Activated T-cell treated with anti-CD3 and anti-CD28 coated beads for 1 hour (primary cell): Measurements from ENCODE around the gene ZNF784.

ENCODE experiments used
- DNase-seq: peaks from one replicate; pipeline ENCODE4 v3.0.0-alpha.2; 2020; ENCODE audit warnings: low read depth

ZNF784 gene

DNA sequence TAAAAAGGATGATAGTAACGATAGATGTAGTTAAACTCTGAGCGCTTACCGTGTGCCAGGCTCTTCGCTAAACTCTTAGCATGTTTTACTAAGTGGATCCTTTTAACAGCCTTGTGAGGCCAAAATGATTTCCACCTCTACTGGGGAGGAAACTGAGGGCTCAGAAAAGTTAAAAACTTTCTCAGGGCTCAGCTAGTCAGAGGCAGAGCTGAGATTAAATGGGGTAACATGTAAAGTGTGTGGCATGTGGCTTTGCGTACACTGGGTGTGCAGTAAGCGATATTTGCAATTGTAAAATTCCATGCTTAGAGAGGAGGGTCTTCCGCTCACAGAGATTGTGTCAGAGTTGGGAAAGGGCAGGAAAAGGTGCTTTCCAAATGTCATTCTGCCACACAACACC lies 32.2 kb upstream of the ZNF784 start:
- no peak for DNase-seq

- no peak for DNase-seq
Observed at GRCh38 chr19:55655648-55656040, 31.3 kb upstream of the ZNF784 start.

GRCh38 chr19:55654868-55655647 lies 30.7 kb upstream of the ZNF784 start, which contains the start of gene U2AF2:
TSS of gene U2AF2 (plus strand) at chr19:55655035. CDS start at chr19:55655105, 70 bp downstream.
- DNase-seq: peak; percentile 97

DNA sequence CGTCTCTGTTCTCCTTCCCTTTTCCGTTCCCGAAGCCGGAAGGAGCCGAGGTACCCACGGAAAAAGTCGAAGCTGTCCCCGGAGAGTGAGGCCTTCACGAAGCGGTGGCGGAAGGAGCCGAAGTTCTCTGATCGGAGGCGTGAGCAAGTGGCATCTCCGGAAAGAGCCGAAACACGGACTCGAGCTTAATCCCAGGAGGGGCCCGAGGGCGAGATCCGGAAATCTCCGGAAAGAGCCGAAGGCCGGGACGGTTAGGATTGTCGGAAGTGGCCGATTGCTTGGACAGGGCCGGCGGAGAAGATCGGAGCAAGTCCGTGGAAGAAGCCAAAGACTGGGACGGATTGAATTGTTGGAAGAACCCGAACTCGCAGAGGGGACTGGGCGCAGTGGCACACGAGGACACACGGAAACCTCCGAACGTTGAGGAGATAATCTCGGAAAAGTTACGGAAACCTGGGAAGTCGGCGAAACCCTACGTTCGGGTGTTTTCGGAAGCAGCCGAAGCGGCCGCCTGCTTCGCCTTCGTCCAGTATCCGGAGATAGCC lies 30.0 kb upstream of the ZNF784 start:
- peak; percentile 96 for DNase-seq

GRCh38 chr19:55653651-55654322 lies 29.4 kb upstream of the ZNF784 start:
- DNase-seq: peak; percentile 100

GRCh38 chr19:55652311-55653128 lies 28.2 kb upstream of the ZNF784 start:
- DNase-seq: no peak

DNA sequence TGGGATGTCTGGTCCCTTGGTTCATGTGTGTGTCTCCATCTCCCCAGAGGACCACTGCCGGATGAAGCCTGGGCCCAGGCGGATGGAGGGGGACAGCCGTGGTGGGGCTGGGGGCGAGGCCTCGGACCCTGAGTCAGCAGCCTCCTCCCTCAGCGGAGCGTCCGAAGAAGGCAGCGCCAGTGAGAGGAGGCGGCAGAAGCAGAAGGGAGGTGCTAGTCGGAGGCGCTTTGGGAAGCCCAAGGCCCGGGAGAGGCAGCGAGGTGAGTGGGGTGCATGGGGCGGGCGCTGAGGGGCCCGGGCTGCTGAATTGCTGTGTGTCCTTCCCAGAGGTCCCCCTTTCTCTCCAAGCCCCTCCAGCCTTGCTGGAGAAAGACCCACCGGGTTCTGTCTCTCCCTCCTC lies 26.9 kb upstream of the ZNF784 start:
- no peak for DNase-seq

- no peak for DNase-seq
Observed at GRCh38 chr19:55650602-55651230, 26.4 kb upstream of the ZNF784 start.

- DNase-seq: no peak
Observed at GRCh38 chr19:55650126-55650557, 25.8 kb upstream of the ZNF784 start.

DNA sequence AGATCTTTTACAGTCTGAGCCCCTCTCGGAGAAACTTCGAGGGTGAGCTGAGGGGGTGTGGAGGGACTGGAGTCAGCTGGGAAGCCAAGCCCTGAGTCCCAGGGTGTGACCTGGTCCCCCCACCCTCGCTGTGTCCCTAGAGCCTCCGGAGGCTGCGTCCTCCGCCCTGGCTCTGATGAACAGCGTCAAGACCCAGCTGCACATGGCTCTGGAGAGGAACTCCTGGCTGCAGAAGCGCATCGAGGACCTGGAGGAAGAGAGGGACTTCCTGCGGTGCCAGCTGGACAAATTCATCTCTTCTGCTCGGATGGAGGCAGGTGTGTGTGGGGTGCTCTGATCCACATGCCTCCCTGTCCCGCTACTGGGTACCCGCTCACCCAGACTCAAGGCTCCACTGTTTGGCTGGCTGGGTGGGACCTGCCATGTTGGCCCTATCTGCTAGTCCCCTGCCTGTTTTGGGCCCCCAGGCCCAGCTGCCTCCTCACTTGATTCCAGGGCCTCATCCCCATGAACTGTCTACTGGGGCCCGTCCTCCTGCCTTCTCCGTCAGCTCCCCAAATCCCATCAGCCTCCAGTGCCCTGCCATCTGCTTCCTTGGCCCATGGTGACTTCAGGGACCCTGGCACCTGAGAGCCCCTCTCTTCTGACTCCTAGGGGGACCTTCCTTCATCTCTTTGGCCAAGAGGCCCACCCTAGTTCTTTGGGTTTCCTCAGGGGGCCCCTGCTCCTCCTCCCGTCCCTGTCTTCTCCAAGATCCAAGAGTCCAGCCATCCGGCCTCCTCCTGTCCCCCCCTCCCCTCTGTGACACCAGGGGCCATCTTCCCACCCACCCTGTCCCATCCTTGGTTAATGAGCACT lies 25.1 kb upstream of the ZNF784 start:
- no peak for DNase-seq

DNA sequence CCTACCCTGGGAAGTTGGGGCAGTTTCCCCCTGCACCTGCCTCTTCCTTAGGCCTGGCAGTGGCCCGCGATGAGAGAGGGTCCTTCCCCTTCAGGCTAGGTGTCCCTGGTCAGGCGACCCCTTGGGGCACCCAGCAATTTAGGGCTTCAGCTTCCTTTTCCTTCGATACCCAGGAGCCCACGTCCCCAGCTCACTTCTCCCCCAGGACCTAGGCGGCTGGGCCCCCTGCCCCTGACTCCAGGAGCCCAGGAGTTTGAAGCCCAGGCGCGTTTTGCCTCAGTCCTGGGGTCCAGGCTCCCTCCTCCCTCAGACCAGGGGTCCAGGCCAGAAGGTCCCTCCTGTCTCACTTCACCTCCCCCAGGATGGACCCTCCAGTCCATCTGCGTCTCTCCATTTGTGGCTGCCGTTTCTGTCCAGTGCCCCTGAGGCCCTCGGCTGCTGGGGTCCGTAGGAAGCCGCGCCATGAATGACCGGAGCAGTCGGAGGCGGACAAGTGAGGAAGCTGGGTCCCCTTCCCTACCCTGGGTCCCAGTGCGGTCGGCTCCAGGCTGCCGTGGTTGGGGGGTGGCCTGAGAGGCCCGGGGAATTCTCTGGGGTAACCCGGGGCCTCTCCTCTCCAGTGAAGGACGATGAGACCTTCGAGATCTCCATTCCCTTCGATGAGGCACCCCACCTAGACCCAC lies 24.4 kb upstream of the ZNF784 start:
- DNase-seq: no peak

DNA sequence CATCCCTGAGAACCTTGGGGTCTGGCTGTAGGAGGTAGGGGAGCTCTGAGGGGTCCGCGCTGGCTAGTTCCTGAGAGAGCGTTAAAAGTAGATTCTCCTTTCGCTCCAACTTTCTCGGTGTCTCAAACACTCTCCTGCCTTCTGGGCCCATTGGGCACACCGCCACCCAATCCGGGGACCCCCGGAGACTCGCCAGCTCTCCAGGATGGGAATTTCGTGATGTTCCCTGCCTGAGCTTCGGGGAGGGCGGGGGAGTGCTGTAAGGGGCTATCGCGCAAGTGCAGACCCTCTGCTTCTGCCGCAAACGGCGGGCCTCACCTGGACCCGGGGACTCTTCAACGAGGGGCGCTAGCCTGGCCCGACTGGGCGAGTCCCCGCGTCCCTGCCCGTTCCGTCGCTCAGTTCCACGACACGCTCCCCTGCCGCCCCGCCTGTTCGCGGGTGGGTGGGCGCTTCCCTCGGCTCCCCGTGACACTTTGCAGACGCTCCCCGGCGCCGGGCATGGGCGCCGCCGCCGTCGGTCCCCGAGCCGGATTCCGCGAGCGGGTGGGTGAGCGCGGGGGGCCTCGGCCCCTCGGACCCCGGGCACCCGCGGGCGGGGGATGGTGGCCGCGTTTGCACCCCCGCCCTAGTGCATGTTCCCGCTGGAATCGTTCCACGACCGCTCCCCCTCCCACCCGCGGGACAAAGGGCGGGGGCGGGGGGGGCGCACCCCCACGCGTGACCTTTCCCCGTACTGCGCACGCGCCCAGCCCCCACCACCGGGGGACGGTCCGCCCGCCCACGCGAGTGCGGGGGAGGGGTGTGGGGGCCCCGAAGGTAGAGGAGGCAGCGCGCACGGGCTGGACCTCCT lies 23.6 kb upstream of the ZNF784 start, which contains the start of gene CCDC106:
Gene CCDC106, plus strand, starts transcription at position 481 of the 853 bp plus-strand sequence. CDS start 835 bp downstream, outside the sequence.
- DNase-seq: no peak

DNA sequence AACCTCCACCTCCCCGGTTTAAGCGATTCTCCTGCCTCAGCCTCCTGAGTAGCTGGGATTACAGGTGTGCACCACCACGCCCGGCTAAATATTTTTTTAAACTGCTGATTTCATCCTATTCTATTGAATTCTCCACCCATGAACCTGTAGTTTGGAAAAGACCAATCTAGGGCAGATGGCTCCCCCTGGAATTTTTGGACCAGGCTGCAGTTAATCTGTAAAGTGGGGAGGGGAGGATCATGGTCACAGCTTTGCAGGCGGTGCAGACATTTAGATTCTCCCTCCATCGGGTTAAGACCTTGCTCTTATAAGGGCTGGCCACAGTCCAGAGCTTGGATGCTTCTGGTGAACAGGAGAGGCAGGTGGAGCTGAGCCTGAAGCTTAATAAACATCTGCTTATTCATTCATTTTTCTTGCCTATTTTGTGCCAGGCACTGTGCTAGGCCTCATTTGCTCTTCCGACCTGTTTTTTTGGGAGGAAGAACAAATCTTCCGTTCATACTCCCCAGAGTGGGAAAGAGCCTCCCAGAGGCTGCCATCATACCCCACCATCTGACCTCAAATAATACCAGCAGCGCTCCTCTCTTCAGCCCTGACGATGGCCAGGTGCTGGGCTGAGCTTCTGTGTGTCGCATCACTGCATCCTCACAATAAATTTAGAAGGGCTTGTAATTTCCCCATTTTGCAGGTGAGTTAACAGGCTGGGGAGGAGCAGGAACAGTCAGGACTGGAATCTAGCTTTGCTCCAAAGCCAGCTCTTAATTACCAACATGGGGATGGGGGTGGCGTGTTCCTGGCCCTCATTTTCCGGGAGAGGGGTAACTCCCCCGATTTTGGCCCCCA lies 22.7 kb upstream of the ZNF784 start:
- no peak for DNase-seq

GRCh38 chr19:55645512-55645881 lies 21.1 kb upstream of the ZNF784 start:
- DNase-seq: no peak

GRCh38 chr19:55644842-55645511 lies 20.6 kb upstream of the ZNF784 start:
- DNase-seq: no peak

DNA sequence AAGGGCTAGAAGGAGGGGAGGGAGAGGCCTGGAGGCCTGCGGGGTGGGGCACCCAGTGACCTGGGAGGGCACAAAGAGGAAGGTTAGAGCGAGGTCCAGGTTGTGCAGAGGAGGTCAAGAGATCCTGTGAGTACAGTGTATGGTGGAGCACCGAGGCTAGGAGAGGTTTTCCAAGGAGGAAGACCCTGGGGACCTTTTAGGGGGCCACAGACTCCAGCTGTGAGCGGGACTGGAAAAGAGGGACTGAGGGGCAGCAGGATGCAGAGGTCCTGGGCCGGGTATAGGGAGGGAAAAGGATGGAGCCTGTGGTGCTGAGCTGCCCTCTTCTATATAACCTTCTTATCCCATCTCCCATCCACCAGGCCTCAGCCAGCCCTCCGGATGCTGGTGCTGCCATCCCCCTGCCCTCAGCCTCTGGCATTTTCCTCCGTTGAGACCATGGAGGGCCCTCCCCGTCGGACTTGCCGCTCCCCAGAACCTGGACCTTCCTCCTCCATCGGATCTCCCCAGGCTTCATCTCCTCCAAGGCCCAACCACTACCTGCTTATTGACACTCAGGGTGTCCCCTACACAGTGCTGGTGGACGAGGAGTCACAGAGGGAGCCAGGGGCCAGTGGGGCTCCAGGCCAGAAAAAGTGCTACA lies 19.9 kb upstream of the ZNF784 start:
- DNase-seq: no peak

DNA sequence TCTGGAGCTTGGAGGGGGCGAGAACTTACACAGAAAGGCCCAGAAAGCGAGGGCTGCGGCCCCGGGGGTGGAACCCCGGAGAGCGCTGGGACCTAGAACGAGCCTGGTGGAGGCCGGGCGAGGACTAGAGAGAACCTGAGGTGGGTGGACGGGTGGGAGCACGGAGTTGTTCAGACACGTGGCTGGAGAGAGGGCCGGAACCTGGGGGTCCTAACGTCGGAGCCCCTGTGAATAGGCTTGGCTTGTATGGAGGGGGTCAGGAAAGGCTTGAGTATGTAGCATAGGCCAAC lies 19.5 kb upstream of the ZNF784 start:
- no peak for DNase-seq
